NT2/D1 (cell line): ENCODE data around the gene GSN.

Experiments
- DNase-seq: peaks from one replicate; pipeline ENCODE4 v3.0.0-alpha.2; 2011; ENCODE audit warnings: low read depth, low spot score
- H3K27me3 ChIP-seq: 2 replicates; pipeline ENCODE4 v1.6.0; 2011; ENCODE audit warnings: mild to moderate bottlenecking; ENCODE audit not compliant: insufficient read length, insufficient read depth
- H3K36me3 ChIP-seq: 2 replicates; pipeline ENCODE4 v1.6.1; 2011; ENCODE audit warnings: mild to moderate bottlenecking, low read length, mixed read lengths; ENCODE audit not compliant: insufficient read depth, insufficient read length
- H3K4me1 ChIP-seq: 2 replicates; pipeline ENCODE4 v1.5.1; 2011; ENCODE audit not compliant: insufficient read depth, insufficient read length
- H3K4me3 ChIP-seq: 2 replicates; pipeline ENCODE4 v1.5.1; 2011; ENCODE audit warnings: low read depth; ENCODE audit not compliant: insufficient read length
- H3K9ac ChIP-seq: 2 replicates; pipeline ENCODE4 v1.6.0; 2011; ENCODE audit warnings: low read depth; ENCODE audit not compliant: insufficient read length
- H3K9me3 ChIP-seq: 2 replicates; pipeline ENCODE4 v1.5.1; 2011; ENCODE audit warnings: mild to moderate bottlenecking, low read length; ENCODE audit not compliant: insufficient read depth
- SUZ12 ChIP-seq: IDR thresholded peaks from 2 replicates; pipeline ENCODE4 v1.6.1; 2011; ENCODE audit not compliant: insufficient read length, insufficient read depth; ENCODE audit errors: extremely low read depth
- YY1 ChIP-seq: IDR thresholded peaks from 2 replicates; pipeline ENCODE4 v1.6.1; 2011; ENCODE audit not compliant: insufficient read length, insufficient read depth
- ZNF274 ChIP-seq: IDR thresholded peaks from 2 replicates; pipeline ENCODE4 v1.6.1; 2011; ENCODE audit warnings: mild to moderate bottlenecking, low read depth, low read length

Gene GSN

GRCh38 chr9:121333950-121334773, 66.2 kb downstream of the GSN start:
- Histone ChIP-seq H3K9ac (no peak overlapping the region), H3K4me1 (peaks cover 3% of the 10 kb centered on the region), H3K9me3 (no peaks in the 10 kb centered on the region), H3K36me3 (peaks cover 49% of the 10 kb centered on the region), H3K27me3 (no peaks in the 10 kb centered on the region), H3K4me3 (no peak overlapping the region)
- TF ChIP-seq YY1 = no peak
- TF ChIP-seq ZNF274 = no peak
- TF ChIP-seq SUZ12 = no peak
- DNase-seq = no peak

DNA sequence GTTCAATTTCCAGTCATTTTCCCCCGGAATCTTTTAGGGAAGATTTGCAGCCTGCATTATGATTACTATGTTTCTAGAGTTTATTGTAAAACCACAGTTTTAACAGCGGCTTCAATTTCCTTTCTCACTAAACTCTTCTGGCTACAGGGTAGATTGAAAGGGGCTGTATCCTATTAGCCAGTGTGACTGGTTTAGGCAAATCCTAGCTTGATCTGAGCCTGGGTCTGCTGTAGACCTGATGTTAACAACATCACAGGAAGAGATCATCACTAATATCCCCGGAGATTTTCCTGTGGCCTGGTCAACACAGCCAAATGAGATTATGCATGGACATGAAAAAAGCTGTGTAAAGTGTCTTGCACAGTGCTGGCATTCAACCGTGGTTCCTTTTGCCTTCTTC, 68.7 kb downstream of the GSN start:
- no peaks in the 10 kb centered on the region for H3K9me3 ChIP-seq
- H3K27me3 ChIP-seq = no peaks in the 10 kb centered on the region
- H3K4me1 ChIP-seq = peaks cover 3% of the 10 kb centered on the region
- H3K4me3 ChIP-seq = no peak overlapping the region
- peaks cover 42% of the 10 kb centered on the region for H3K36me3 ChIP-seq
- TF ChIP-seq SUZ12 (no peak), ZNF274 (no peak), YY1 (no peak)
- no peak overlapping the region for H3K9ac ChIP-seq
- no peak for DNase-seq

- no peak for TF ChIP-seq ZNF274
- no peak for TF ChIP-seq YY1
- no peak for TF ChIP-seq SUZ12
- Histone ChIP-seq H3K27me3 (no peaks in the 10 kb centered on the region), H3K4me3 (no peak overlapping the region), H3K36me3 (peaks cover 45% of the 10 kb centered on the region), H3K4me1 (no peaks in the 10 kb centered on the region), H3K9me3 (no peaks in the 10 kb centered on the region), H3K9ac (no peak overlapping the region)
- no peak for DNase-seq
Observed at GRCh38 chr9:121339437-121339836, 71.5 kb downstream of the GSN start.

- peaks cover 56% of the 10 kb centered on the region for H3K36me3 ChIP-seq
- TF ChIP-seq YY1 (no peak), SUZ12 (no peak), ZNF274 (no peak)
Observed at GRCh38 chr9:121340676-121341392, 72.9 kb downstream of the GSN start.

DNA sequence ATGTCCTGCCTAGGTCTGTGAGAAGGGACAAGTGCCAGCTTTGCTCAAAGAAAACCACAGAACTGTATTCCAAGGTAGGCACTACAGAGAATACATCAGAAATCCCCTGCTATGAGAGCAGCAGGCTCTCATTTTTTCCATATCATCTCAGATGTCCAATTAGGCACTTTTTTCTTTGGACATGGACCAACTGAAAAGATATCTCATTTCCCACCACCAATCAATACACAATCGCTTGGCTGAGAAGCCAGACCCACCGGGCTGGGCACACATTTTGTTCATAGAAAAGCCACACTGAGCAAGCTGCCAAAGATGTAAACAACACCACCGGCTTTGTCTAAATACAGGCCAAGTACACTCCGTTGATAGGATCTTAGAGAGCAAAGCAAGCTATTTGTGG, 76.2 kb downstream of the GSN start:
- Histone ChIP-seq H3K4me3 (no peak overlapping the region), H3K4me1 (no peaks in the 10 kb centered on the region), H3K9ac (no peak overlapping the region), H3K27me3 (no peaks in the 10 kb centered on the region), H3K36me3 (peaks cover 60% of the 10 kb centered on the region), H3K9me3 (no peaks in the 10 kb centered on the region)
- no peak for DNase-seq
- TF ChIP-seq SUZ12 = no peak
- no peak for TF ChIP-seq YY1
- TF ChIP-seq ZNF274 = no peak

More at GRCh38 chr9:121340676-121341392, 72.9 kb downstream of the GSN start:
- no peak for DNase-seq
- Histone ChIP-seq H3K9ac (no peak overlapping the region), H3K4me1 (no peaks in the 10 kb centered on the region), H3K9me3 (no peaks in the 10 kb centered on the region), H3K4me3 (no peak overlapping the region), H3K27me3 (no peaks in the 10 kb centered on the region)

DNA sequence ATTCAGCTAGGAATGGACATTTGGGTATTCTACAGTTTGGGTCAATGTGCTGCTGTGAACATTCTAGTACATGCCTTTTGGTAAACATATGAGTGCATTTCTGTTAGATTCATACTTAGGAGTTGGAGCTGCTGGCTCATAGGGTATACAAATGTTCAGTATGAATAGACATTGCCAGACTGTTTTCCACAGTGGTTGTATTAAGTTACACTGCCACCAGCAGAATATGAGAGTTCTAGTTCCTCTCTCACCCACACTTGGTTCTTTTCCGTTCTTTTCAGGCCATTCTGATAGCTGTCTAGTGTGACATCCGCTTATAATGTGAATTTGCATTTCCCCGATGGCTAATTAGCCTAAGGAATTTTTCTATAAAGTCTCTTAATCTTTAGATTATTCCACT, 77.1 kb downstream of the GSN start:
- no peak overlapping the region for H3K9ac ChIP-seq
- H3K36me3 ChIP-seq = peaks cover 59% of the 10 kb centered on the region
- no peak for DNase-seq

DNA sequence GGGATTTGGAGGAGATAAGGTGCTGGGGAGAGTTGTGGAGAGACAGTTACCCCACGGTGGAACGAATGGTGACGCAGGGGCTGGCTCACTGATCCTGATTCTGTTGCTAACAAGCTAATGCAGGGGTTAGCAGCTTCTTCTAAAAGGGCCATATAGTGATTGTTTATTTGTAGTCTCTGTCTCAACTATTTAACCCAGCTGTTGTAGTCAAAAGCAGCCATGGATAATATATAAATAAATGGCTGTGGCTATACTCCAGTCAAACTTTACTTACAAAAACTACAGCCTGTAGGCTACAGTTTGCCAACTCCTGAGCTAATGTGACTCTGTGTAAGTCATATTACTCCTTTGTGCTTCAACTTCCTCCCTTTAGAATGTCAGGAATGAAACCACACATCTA, 80.3 kb downstream of the GSN start:
- TF ChIP-seq SUZ12 = no peak
- TF ChIP-seq ZNF274 = no peak
- no peak for TF ChIP-seq YY1
- H3K27me3 ChIP-seq = no peaks in the 10 kb centered on the region
- H3K9ac ChIP-seq = no peak overlapping the region
- no peak overlapping the region for H3K4me3 ChIP-seq
- no peaks in the 10 kb centered on the region for H3K9me3 ChIP-seq
- no peaks in the 10 kb centered on the region for H3K4me1 ChIP-seq
- DNase-seq = no peak
- peaks cover 72% of the 10 kb centered on the region for H3K36me3 ChIP-seq

More for the DNA sequence above, 77.1 kb downstream of the GSN start:
- TF ChIP-seq YY1 (no peak), ZNF274 (no peak), SUZ12 (no peak)
- Histone ChIP-seq H3K4me3 (no peak overlapping the region), H3K9me3 (no peaks in the 10 kb centered on the region), H3K27me3 (no peaks in the 10 kb centered on the region), H3K4me1 (no peaks in the 10 kb centered on the region)
